Caco-2 (cell line): ENCODE results near the gene SAMD11. TPM values are rescaled to one million over a fixed set of nuclear protein-coding genes. Genes with fewer than 3 reads are reported as not detected.

Experiments used
- BruUV-seq: library from RNA; stranded (reverse); fragments of 400-500 nt; replicated peaks from 2 replicates; lab custom pipeline; 2021; lab: Mats Ljungman, UMichigan
- CTCF ChIA-PET: fragments of 300-600 bp; sonication (Branson Sonifier 250); formaldehyde crosslinking; loops from one replicate; lab custom pipeline; 2022; ENCODE audit warnings: antibody characterized with exemption; lab: Charles Lee
- POLR2A ChIA-PET: fragments of 300-600 bp; sonication (Branson Sonifier 250); formaldehyde crosslinking; loops from one replicate; lab custom pipeline; 2022; ENCODE audit warnings: antibody characterized with exemption; lab: Charles Lee
- DNase-seq, 2 experiments: peaks; one replicate each; pipeline versions ENCODE4 v3.0.0 to v3.0.0-alpha.2; 2020 to 2022
- H3K27me3 ChIP-seq: replicated peaks from 2 replicates; pipeline ENCODE4 v1.6.0; 2011; ENCODE audit warnings: low read length; ENCODE audit not compliant: control insufficient read depth, insufficient read depth
- H3K36me3 ChIP-seq: 2 replicates; pipeline ENCODE4 v1.5.1; 2011; ENCODE audit warnings: low read length; ENCODE audit not compliant: control insufficient read depth, insufficient read depth
- H3K4me1 ChIP-seq: fragments of 250-450 bp; sonication (Bioruptor Pico); 2 replicates; pipeline ENCODE4 v1.5.1; 2020; ENCODE audit warnings: mild to moderate bottlenecking
- H3K4me3 ChIP-seq: 2 replicates; pipeline ENCODE4 v1.5.1; 2011; ENCODE audit warnings: low read depth, mild to moderate bottlenecking, control low read depth, low read length
- H3K9me3 ChIP-seq: fragments of 250-450 bp; sonication (Bioruptor Pico); 2 replicates; pipeline ENCODE4 v1.5.1; 2020; ENCODE audit warnings: mild to moderate bottlenecking, moderate library complexity
- H3K27ac Mint-ChIP-seq: one replicate; pipeline ENCODE4 v1.8.0; 2022; ENCODE audit warnings: mixed read lengths; ENCODE audit not compliant: unreplicated experiment
- H3K27me3 Mint-ChIP-seq: one replicate; pipeline ENCODE4 v1.8.0; 2022; ENCODE audit warnings: mixed read lengths; ENCODE audit not compliant: insufficient read depth, unreplicated experiment
- H3K36me3 Mint-ChIP-seq: one replicate; pipeline ENCODE4 v1.8.0; 2022; ENCODE audit warnings: mild to moderate bottlenecking, mixed read lengths; ENCODE audit not compliant: insufficient read depth, unreplicated experiment
- H3K4me1 Mint-ChIP-seq: one replicate; pipeline ENCODE4 v1.8.0; 2022; ENCODE audit warnings: low read depth, mixed read lengths; ENCODE audit not compliant: unreplicated experiment
- H3K4me3 Mint-ChIP-seq: one replicate; pipeline ENCODE4 v1.8.0; 2022; ENCODE audit warnings: mild to moderate bottlenecking, moderate library complexity, mixed read lengths; ENCODE audit not compliant: unreplicated experiment
- H3K9me3 Mint-ChIP-seq: one replicate; pipeline ENCODE4 v1.8.0; 2022; ENCODE audit warnings: mixed read lengths; ENCODE audit not compliant: unreplicated experiment
- intact Hi-C: fragments of 100-400 bp; cut with micrococcal nuclease; formaldehyde crosslinking; loops from one replicate; pipeline ENCODE4 v1.10.0; 2022; ENCODE audit not compliant: unreplicated experiment
- total RNA-seq: library from RNA; stranded (reverse); gene quantifications from 2 replicates; pipeline ENCODE4 v1.2.3, GENCODE V29; 2022
- TF ChIP-seq, protein P1 (sequence below), 2 experiments: fragments of 200-600 bp in 1 of 2; IDR thresholded peaks; 1 replicate in 1 of 2; 2 replicates in 1 of 2; pipeline versions ENCODE4 v1.5.1 to v1.8.0; 2011 to 2022; ENCODE audit warnings: antibody characterized with exemption in 1 of 2, control low read depth in 1 of 2, inconsistent platforms in 1 of 2, low read depth in 1 of 2, low read length in 1 of 2, mild to moderate bottlenecking in 1 of 2, moderate library complexity in 1 of 2; ENCODE audit not compliant: insufficient read depth in 1 of 2, severe bottlenecking in 1 of 2, unreplicated experiment in 1 of 2

The SAMD11 gene
- total RNA-seq, 1 experiment from 2014 or later, result 0.54 TPM

DNA sequence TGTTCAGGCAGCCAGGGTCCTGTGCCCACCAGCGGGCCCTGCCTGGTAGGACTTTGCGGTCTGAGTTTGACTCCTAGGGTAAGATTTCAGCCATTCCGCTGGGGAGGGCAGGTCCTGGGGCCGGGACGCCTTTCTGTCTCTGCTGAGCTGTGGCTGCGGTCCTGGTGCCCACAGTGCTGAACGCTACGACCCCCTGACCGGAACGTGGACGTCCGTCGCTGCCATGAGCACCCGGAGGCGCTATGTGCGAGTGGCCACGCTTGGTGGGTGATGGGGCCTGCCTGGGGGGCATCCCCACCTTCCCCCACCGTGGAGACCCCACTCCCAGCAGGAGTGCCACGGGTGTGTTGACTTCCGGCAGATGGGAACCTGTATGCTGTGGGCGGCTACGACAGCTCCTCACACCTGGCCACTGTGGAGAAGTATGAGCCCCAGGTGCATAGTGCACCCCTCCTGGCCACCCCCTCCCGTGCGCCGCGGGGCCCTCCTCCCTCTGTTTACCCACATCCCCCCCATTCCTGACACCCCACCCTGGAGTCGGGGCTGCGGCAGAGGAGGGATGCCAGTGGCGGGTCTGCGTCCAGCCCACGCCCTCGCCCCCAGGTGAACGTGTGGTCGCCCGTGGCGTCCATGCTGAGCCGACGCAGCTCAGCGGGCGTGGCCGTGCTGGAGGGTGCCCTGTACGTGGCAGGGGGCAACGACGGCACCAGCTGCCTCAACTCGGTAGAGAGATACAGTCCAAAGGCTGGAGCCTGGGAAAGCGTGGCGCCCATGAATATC is 40.2 kb downstream of the SAMD11 start:
- no TSS peak for BruUV-seq

DNA sequence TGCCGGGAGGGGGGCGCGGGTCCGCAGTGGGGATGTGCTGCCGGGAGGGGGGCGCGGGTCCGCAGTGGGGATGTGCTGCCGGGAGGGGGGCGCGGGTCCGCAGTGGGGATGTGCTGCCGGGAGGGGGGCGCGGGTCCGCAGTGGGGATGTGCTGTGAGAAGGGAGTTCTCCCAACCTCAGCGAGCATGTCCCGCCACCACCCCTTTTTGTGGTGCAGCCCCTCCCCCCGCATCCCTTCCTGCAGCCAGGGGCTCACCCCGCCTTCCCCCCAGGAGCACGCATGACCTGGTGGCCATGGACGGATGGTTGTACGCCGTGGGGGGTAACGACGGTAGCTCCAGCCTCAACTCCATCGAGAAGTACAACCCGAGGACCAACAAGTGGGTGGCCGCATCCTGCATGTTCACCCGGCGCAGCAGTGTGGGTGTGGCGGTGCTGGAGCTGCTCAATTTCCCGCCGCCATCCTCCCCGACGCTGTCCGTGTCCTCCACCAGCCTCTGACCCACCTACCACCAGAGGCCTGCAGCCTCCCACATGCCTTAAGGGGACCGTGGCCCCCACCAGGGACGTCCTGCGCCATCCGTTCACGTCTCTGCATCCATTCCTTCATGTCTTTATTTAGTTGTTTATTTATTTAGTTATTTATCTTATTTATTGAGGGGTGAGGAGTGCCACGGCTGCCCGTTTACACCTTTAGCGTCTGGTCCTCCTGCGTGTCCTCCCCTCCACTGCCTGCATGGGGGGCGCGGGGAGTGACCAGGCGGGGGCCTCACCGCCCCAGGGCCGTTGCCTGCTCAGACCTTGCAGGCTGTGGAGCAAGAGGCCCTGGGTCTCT is 41.2 kb downstream of the SAMD11 start:
- Mint-ChIP-seq H3K27ac (no peak overlapping the region), H3K4me3 (no peak overlapping the region), H3K27me3 (no peaks in the 10 kb centered on the region), H3K9me3 (no peaks in the 10 kb centered on the region), H3K36me3 (peaks cover 13% of the 10 kb centered on the region), H3K4me1 (no peaks in the 10 kb centered on the region)
- ChIA-PET CTCF (no interaction called here), POLR2A (no interaction called here)
- Histone ChIP-seq H3K27me3 (no peaks in the 10 kb centered on the region), H3K36me3 (no peaks in the 10 kb centered on the region), H3K9me3 (no peaks in the 10 kb centered on the region), H3K4me1 (peaks cover 6% of the 10 kb centered on the region), H3K4me3 (no peak overlapping the region)
- intact Hi-C loops, result no loop called here
- TF ChIP-seq, protein P1, sequence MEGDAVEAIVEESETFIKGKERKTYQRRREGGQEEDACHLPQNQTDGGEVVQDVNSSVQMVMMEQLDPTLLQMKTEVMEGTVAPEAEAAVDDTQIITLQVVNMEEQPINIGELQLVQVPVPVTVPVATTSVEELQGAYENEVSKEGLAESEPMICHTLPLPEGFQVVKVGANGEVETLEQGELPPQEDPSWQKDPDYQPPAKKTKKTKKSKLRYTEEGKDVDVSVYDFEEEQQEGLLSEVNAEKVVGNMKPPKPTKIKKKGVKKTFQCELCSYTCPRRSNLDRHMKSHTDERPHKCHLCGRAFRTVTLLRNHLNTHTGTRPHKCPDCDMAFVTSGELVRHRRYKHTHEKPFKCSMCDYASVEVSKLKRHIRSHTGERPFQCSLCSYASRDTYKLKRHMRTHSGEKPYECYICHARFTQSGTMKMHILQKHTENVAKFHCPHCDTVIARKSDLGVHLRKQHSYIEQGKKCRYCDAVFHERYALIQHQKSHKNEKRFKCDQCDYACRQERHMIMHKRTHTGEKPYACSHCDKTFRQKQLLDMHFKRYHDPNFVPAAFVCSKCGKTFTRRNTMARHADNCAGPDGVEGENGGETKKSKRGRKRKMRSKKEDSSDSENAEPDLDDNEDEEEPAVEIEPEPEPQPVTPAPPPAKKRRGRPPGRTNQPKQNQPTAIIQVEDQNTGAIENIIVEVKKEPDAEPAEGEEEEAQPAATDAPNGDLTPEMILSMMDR (IDR thresholded peaks at IDR 0.05; ENCODE audit: insufficient read depth in 1 of 2, low read depth in 1 of 2, low read length in 1 of 2, severe bottlenecking in 1 of 2, unreplicated experiment in 1 of 2), result no peak
- BruUV-seq, result no TSS peak
- DNase-seq, result no peak

More for the DNA sequence above, 40.2 kb downstream of the SAMD11 start:
- Histone ChIP-seq H3K4me3 (no peak overlapping the region), H3K36me3 (no peaks in the 10 kb centered on the region), H3K4me1 (peaks cover 6% of the 10 kb centered on the region), H3K9me3 (no peaks in the 10 kb centered on the region), H3K27me3 (no peaks in the 10 kb centered on the region)
- H3K36me3 Mint-ChIP-seq, result peaks cover 13% of the 10 kb centered on the region
- H3K4me3 Mint-ChIP-seq, result no peak overlapping the region
- intact Hi-C loops, result no loop called here
- DNase-seq, result no peak
- TF ChIP-seq, protein P1 (IDR thresholded peaks at IDR 0.05; ENCODE audit: insufficient read depth in 1 of 2, low read depth in 1 of 2, low read length in 1 of 2, severe bottlenecking in 1 of 2, unreplicated experiment in 1 of 2), result no peak
- no peaks in the 10 kb centered on the region for H3K4me1 Mint-ChIP-seq
- no peaks in the 10 kb centered on the region for H3K9me3 Mint-ChIP-seq
- no peak overlapping the region for H3K27ac Mint-ChIP-seq
- H3K27me3 Mint-ChIP-seq, result no peaks in the 10 kb centered on the region
- CTCF ChIA-PET, result no interaction called here
- POLR2A ChIA-PET, result no interaction called here

DNA sequence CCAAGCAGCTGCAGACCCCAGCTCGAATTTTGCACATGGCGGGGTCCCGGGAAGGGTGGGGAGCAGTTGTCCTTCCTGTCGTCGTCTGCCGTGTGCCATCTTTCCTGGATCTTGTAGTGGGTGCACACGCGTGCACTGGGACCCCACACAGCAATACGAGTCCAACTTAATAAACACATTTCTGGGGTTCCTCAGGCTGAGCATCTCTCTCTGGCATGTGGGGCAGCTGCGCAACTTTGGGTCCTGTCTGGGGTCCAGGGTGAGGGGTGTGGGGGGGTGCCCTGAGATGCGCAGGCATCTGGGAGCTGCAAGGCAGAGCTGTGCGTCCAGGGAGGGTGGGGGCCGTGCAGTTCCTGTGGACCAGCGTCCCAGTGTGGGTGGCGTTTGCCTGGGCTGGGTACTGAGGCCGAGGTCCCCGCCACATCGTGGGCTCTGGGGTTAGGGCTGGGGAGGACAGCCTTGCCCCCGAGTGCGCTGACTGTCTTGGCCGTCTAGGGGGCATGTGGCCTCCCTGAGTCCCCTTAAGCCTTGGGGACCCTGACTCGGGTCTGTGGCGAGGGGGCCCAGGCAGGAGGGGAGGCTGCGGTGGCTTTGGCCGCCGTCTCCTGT is 41.9 kb downstream of the SAMD11 start:
- H3K36me3 ChIP-seq, result no peaks in the 10 kb centered on the region
- H3K9me3 Mint-ChIP-seq, result no peaks in the 10 kb centered on the region
- H3K4me3 Mint-ChIP-seq, result peak overlapping the region; percentile 60
- no peaks in the 10 kb centered on the region for H3K9me3 ChIP-seq
- peaks cover 6% of the 10 kb centered on the region for H3K4me1 ChIP-seq
- H3K27me3 ChIP-seq, result no peaks in the 10 kb centered on the region
- BruUV-seq, result no TSS peak
- peaks cover 13% of the 10 kb centered on the region for H3K36me3 Mint-ChIP-seq
- CTCF ChIA-PET, result no interaction called here
- intact Hi-C loops, result no loop called here
- POLR2A ChIA-PET, result no interaction called here
- TF ChIP-seq, protein P1 (IDR thresholded peaks at IDR 0.05; ENCODE audit: insufficient read depth in 1 of 2, low read depth in 1 of 2, low read length in 1 of 2, severe bottlenecking in 1 of 2, unreplicated experiment in 1 of 2), result no peak
- no peak overlapping the region; the same call in 1 of the 2 replicates for H3K4me3 ChIP-seq
- DNase-seq, result no peak
- H3K4me1 Mint-ChIP-seq, result no peaks in the 10 kb centered on the region
- H3K27ac Mint-ChIP-seq, result no peak overlapping the region
- no peaks in the 10 kb centered on the region for H3K27me3 Mint-ChIP-seq
